ENCODE data around the gene ZNF750.

The ZNF750 gene

DNA sequence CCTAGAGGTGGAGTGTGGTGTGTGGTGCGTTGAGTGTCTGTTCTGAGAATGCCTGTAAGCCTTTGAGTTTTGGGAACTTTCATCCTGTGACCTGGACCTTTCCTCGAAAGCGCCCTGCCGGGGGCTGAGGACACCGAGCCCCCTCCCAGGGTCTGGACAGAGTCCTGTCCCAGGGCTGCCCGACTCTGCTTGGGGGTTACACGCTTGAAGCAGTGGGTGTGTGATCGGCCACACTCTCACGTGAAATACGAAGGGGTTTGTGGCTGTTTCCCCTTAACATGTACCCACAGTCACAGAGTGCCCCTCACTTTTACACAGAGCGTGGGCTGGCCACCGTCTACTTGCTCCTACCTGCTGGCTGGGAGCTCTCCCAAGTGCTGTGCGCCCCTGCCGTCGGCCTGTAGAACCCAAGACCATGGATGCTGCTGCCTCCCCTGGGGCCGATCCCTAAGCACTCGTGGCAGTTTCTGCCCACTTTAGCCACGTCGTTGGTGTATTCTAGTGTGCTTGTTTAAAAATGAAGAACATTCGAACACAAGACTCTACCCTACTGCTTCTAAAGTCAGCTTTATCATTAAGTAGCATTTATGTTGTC lies 6.8 kb downstream of the ZNF750 start:
- no peak for DNase-seq

DNA sequence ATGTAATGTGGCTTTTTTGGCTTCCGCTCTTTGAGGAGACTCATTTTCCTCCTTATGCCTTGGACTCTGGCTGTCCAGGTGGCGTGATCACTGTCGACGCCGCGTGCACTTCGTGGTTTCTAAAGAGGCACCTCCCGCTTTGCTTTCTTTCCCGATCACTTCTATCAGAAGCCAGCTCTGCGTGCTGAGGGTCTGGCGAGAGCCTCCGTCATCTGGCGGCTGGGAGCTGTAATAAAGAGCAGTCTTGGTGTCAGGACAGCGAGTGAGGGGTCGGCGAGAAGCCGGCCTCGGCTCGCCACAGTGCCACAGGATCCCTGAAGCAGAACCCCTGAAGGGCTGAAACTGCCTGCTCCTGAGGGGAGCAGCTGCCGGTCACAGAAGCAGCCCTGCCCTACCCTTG lies 7.4 kb downstream of the ZNF750 start:
- no peak for DNase-seq

- DNase-seq = no peak
Observed at GRCh38 chr17:82831818-82832200, 8.0 kb downstream of the ZNF750 start.

GRCh38 chr17:82831041-82831817 lies 8.6 kb downstream of the ZNF750 start:
- no peak for DNase-seq

DNA sequence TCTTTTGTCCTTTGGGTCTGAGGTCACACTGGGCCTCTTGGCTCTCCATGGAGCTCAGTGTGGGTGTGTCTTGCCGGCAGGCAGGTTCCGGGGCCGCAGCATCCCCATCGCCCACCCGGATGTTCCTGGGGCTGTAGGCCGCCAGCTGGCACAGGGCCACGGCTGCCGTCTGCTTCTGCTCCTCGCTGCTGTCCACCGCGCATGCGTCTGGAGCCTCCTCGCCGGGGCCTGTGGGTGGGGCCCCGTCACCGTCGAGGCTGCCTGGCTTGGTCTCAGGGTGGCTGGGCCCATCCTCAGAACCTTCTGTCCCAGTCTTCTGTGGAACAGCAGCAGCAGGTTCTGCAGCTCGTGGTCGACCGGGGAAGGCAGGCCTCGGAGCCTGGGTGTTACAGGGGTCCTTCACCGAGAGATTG lies 9.6 kb downstream of the ZNF750 start:
- no peak for DNase-seq

DNA sequence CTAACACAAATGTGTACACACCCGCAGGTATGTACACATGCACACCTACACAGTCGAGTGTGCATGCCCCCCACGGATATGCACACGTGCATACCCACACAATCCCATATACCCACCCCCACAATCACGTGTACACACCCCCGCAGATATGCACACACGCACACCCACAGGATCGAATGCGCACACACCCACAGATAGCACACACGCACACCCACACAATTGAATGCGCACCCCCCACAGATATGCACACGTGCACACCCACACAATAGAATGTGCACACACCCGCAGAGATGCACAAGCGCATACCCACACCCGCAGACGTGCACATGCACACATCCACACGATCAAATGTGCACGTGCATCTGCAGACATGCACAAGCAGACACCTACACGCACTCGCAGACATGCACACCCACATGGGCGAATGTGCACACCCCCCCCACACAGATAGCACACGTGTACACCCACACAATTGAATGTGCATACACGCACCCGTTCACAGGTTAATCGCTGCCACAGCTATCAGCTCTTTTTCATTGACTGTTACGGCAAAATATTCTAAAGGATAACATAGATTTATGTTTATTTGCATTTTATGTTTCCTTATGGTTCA lies 10.8 kb downstream of the ZNF750 start:
- DNase-seq = no peak

GRCh38 chr17:82826956-82827355 lies 12.9 kb downstream of the ZNF750 start:
- DNase-seq = no peak

DNA sequence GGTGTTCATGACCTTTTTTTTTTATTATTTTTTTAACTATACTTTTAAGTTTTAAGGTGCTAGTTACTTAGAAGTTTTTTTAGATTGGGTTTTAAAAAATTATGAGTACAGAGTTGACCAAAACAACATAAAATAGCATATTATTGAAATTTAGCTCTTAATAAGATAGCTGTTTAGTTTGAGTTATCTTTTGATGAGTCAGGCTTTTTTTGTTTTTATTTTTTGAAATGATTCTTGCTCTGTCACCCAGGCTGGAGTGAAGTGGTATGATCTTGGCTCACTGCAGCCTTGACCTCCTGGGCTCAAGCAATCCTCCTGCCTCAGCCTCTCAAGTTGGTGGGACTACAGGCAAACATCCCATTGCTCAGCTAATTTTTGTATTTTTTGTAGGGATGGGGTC lies 13.6 kb downstream of the ZNF750 start:
- DNase-seq = no peak

DNA sequence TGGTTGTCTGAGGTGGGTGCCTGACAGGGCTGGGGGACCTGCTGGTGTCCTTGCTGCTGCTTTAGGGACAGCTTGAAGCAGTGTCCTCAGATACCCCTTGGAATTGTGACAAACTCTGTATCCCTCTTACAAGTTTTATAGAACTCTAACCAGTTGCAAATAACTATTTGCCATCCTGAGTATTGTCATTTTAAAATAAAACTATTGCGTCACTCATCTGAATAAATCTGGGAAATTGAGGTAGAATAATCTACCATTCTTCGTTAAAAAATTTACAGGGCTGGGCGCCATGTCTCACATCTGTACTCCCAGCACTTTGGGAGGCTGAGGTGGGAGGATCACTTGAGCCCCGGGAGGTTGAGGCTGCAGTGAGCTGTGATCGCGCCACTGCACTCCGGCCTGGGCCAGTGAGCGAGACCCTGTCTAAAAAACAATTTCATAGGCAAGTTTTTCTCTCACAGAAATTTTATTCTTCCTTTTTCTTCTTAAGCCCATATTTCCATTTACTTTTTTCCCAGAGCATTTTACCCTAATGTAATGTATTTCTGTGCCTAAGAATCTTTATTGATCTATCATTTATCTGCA lies 14.2 kb downstream of the ZNF750 start:
- no peak for DNase-seq

DNA sequence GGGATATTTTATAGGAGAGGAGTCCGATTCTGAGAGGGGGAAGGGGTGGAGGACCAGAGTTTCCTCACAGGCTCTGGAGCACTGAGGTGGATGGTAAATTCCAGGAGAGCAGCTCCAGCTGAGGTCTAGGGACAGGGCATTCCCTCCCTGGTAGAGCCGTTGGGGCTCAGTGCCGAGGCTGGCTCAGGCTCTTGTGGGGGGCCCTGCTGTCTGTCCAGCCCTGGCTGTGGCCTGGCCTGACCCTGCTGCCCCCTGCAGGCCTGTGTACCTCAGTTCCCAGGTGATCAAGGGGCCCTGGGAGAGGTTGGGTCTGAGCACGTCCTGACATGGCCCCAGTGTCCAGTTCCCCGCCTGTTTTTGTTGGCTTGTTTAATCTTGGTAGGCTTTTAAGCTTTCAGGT lies 16.8 kb downstream of the ZNF750 start:
- DNase-seq = no peak

- no peak for DNase-seq
Observed at GRCh38 chr17:82822281-82822680, 17.5 kb downstream of the ZNF750 start.

DNA sequence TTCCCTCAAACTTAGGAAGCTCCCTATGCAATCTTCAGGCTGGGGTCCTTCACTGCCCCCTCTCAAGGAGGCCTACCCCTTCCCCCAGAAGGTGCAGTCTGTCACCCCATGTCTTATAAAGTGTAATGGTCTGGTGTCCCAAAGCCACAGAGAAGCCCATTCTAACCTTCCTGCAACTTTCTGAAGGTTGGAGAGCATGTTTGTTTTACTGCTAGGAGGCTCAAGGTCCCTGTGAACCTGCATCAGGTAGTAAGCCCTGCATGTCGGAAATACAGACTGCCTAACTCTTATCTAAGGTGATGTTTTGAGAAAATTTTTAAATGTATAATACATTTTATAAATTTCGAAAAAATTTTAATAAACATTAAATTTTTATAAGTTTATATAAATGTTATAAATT lies 18.3 kb downstream of the ZNF750 start:
- no peak for DNase-seq

GRCh38 chr17:82820278-82821251 lies 19.3 kb downstream of the ZNF750 start:
- DNase-seq = no peak

GRCh38 chr17:82817947-82818346 lies 21.9 kb downstream of the ZNF750 start:
- DNase-seq = no peak

GRCh38 chr17:82816358-82816757 lies 23.5 kb downstream of the ZNF750 start:
- DNase-seq = no peak

- DNase-seq = no peak
Observed at GRCh38 chr17:82815790-82816305, 24.0 kb downstream of the ZNF750 start.

- DNase-seq = no peak
Observed at GRCh38 chr17:82815354-82815753, 24.5 kb downstream of the ZNF750 start.

DNA sequence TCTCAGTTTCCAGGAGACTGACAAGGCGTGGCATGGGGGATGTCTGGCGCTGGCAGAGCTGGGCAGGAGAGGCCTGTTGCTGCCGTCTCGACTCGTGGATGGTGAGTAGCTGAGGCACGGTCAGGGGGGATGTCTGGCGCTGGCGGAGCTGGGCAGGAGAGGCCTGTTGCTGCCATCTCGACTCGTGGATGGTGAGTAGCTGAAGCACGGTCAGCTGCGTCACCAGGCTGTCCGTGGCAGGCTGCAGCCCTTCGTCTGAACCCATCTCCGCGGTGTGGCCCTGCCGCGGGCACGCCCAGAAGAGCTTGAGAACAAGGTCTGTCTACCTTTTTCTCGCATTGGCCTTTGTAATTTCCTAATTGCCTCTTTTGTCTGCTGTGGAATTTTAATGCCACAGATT lies 25.0 kb downstream of the ZNF750 start:
- no peak for DNase-seq

DNA sequence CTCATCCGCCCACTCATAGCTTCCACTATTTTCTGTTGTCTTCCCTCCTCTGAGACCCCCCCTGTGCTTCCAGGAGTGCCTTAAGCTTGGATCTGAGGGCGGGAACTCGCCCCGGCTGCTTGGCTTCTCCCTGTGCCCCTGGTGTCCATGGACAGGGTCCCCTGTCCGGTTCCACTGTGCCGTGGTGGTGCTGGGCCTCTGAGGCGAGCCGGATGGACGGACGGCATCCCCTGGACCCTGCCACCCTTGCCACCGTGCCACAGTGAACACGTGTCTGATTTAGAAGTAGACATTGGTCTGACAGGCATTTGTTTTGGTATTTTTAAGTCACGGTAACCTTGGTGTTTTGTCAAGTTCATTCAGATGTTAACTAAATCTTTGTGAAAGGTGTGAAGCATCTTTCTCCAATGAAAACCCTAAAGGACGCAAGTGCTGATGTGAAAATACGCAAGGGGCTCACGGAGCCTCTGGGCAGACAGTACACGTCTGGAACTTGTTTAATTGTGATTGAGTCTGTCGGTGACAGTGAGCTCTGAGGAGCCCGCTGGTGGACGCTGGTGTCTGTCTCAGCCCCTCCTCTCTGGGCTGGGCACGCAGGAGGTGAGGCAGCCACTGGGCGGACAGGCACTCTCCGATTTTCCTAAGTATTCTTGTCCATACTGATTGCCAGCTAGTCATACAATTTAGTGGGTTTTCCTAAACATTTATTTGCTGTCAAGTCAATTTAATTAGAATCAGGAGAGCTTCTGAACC lies 26.3 kb downstream of the ZNF750 start:
- no peak for DNase-seq

GRCh38 chr17:82812601-82813000 lies 27.2 kb downstream of the ZNF750 start:
- no peak for DNase-seq

- DNase-seq = no peak
Observed at GRCh38 chr17:82812058-82812457, 27.8 kb downstream of the ZNF750 start.
